Measurements from ENCODE around the gene TNFRSF8. TPM values are rescaled to one million over a fixed set of nuclear protein-coding genes. Genes with fewer than 3 reads are reported as not detected.

The TNFRSF8 gene
- total RNA-seq, 4 donors from 2014 or later: 0.83 to 2.8 (median 2.3) TPM

- WGBS: 95% methylated on average over 7 of the region's 7 CpGs
- no peak for DNase-seq (ENCODE audit: extremely low spot score)
- TF ChIP-seq CTCF (IDR thresholded peaks at IDR 0.05): no peak
- no peak for TF ChIP-seq POLR2AphosphoS5 (IDR thresholded peaks at IDR 0.05)
- TF ChIP-seq POLR2A (IDR thresholded peaks at IDR 0.05; ENCODE audit: low read depth): no peak
- TF ChIP-seq EP300 (IDR thresholded peaks at IDR 0.05): no peak
- Histone ChIP-seq H3K4me1 (peaks cover 22 to 31% (median 23%) of the 10 kb centered on the region in 4 donors), H3K27ac (replicated peaks in 1 of 4) (no peak overlapping the region), H3K9me3 (no peaks in the 10 kb centered on the region), H3K27me3 (peaks cover 0 to 9% (median 0%) of the 10 kb centered on the region in 4 donors), H3K4me3 (no peak overlapping the region), H3K36me3 (no peaks in the 10 kb centered on the region)
- intact Hi-C loops (cut with DNase I): no loop called here
These were observed 96.7 kb downstream of the TNFRSF8 start for GRCh38 chr1:12159816-12160215.

- no peak overlapping the region for H3K4me3 ChIP-seq
- intact Hi-C loops (cut with DNase I): no loop called here
These were observed 98.2 kb downstream of the TNFRSF8 start for GRCh38 chr1:12161324-12161661.

GRCh38 chr1:12161662-12162458 lies 98.8 kb downstream of the TNFRSF8 start:
- WGBS: 30% methylated on average over 8 of the region's 9 CpGs
- no peak overlapping the region for H3K4me3 ChIP-seq
- intact Hi-C loops (cut with DNase I): no loop called here
- H3K9me3 ChIP-seq: no peaks in the 10 kb centered on the region
- peak overlapping the region; percentile 47 to 74 (median 53) for H3K27ac ChIP-seq (replicated peaks in 1 of 4)
- DNase-seq (ENCODE audit: extremely low spot score): peak; percentile 95
- TF ChIP-seq CTCF (IDR thresholded peaks at IDR 0.05) (no peak), POLR2AphosphoS5 (IDR thresholded peaks at IDR 0.05) (peak; percentile 68 to 85)
- H3K4me1 ChIP-seq: peaks cover 27 to 38% (median 29%) of the 10 kb centered on the region in 4 donors
- H3K27me3 ChIP-seq: peaks cover 0 to 8% (median 0%) of the 10 kb centered on the region in 4 donors
- H3K36me3 ChIP-seq: no peaks in the 10 kb centered on the region

More at GRCh38 chr1:12161324-12161661, 98.2 kb downstream of the TNFRSF8 start:
- no CpG with 5 or more reads among the region's 2 CpGs for WGBS
- TF ChIP-seq CTCF (IDR thresholded peaks at IDR 0.05) (no peak), POLR2A (IDR thresholded peaks at IDR 0.05; ENCODE audit: low read depth) (no peak), EP300 (IDR thresholded peaks at IDR 0.05) (no peak), POLR2AphosphoS5 (IDR thresholded peaks at IDR 0.05) (no peak)
- Histone ChIP-seq H3K27me3 (peaks cover 0 to 3% (median 0%) of the 10 kb centered on the region in 4 donors), H3K4me1 (peaks cover 22 to 32% (median 24%) of the 10 kb centered on the region in 4 donors), H3K36me3 (no peaks in the 10 kb centered on the region), H3K9me3 (no peaks in the 10 kb centered on the region), H3K27ac (replicated peaks in 1 of 4) (peak overlapping the region; percentile 28 to 74 (median 53))
- no peak for DNase-seq (ENCODE audit: extremely low spot score)

GRCh38 chr1:12162459-12163137 lies 99.5 kb downstream of the TNFRSF8 start:
- TF ChIP-seq POLR2A (IDR thresholded peaks at IDR 0.05; ENCODE audit: low read depth) (no peak), EP300 (IDR thresholded peaks at IDR 0.05) (no peak), POLR2AphosphoS5 (IDR thresholded peaks at IDR 0.05) (no peak), CTCF (IDR thresholded peaks at IDR 0.05) (no peak)
- Histone ChIP-seq H3K4me1 (peaks cover 28 to 45% (median 35%) of the 10 kb centered on the region in 4 donors), H3K4me3 (no peak overlapping the region), H3K9me3 (no peaks in the 10 kb centered on the region), H3K36me3 (no peaks in the 10 kb centered on the region), H3K27me3 (peaks cover 0 to 16% (median 3%) of the 10 kb centered on the region in 4 donors), H3K27ac (replicated peaks in 1 of 4) (peak overlapping the region; percentile 47 to 74 (median 53))
- 96% methylated on average over 5 of the region's 11 CpGs for WGBS
- DNase-seq (ENCODE audit: extremely low spot score): no peak
- intact Hi-C loops (cut with DNase I): no loop called here

All from esophagus muscularis mucosa (tissue), 4 donors.